ENCODE results near the gene TP53BP1.

Gene TP53BP1

DNA sequence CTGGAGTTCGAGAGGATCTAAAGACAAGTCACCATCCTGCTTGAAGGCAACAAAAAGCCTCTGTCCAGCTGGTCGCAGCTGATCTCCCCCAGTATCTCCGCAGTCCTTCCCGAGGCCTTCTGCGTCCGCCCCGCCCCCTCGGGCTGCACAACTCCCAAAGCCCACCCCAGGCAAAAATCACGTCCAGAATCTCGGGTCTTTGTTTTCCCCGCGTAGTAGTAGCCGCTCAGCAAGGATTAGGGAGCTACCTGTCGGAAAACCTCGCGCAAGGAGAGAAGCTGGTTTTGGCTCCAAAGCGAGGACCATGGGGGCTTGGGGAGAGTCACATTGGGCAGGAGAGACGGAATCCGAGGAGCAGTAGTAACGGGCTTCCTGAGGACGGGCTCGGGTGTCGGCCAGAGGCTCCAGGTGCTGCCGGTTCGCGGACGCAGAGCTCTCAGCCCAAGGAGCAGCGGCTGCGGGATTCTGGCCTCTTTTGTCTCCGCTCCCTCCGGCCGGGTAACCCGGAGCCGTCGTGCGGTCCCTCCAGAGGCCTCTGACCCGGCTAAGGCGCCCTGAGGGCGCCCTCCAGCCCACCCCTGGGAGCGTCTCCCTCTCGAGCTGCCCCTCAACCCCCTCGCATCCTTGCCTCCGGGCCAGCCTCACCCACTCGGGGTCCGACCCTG, 122.5 kb downstream of the TP53BP1 start:
- peak in 12 of 56 donors; percentile 24 to 60 (median 40) for DNase-seq

DNA sequence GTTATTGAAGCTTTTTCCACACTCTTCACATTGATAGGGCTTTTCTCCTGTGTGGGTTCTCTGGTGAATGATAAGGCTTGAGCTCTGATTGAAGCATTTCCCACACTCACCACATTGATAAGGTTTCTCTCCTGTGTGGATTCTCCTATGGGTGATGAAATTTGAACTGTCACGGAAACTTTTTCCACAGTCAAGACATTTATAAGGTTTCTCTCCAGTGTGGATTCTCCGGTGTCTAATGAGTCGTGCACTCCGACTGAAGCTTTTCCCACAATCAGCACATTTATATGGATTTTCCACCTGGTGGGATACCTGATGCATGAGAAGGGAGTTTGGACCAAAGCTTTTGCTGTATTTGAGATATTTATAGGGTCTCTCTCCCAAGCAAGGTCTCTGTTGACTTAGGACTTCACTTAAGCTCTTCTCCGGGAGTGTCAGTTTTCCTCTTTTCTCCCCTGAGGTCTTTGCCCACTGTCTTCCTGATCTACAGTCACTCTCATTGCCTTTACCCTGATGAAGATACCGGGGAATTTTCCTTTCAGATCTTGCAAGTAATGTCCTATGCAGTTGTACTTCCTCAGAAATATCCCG, 131.5 kb downstream of the TP53BP1 start:
- DNase-seq, result no peak

DNA sequence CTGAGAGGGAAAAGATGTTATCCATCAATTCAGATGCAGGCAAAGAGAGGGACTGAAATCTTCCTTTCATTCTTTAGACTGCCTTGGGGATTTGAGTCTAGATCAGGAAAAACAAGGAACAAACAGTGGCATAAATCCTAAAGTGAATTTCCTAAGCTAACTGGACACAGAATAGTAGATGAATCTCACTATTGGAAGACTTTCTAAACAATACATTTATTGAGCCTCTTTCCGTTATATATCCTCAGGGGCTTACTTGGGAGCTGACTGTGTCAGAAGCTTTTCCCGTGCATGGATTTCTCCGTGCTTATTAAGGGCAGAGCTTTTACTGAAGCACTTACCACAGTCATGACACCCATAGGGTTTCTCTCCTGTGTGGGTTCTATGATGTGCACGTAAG, 132.1 kb downstream of the TP53BP1 start:
- DNase-seq, result no peak
